Measurements from ENCODE around the gene CACNA1D. TPM values are rescaled to one million over a fixed set of nuclear protein-coding genes. Genes with fewer than 3 reads are reported as not detected.

The CACNA1D gene
- total RNA-seq, 2 donors from 2014 or later = 9.9 to 20.4 TPM

DNA sequence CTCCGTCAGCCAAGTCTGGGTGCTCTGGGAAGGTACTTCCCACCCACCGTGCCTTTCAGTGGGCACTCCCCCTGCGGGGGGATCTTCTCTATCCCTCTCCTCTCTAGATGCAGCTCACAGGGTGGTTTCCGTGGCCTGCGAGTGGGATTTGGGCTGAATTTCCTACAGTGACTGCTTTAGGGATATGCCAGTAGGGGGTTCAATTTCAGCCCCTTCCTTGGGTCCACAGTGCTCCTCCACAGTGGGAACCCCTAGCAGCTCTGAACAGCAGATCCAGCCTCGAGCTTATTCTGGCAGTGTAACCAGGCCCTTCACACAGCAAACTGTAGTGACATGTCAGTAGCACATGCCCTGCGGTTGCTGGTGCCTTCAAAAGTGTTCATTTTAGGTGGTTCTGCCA lies 196.1 kb downstream of the CACNA1D start:
- TF ChIP-seq, protein P1, sequence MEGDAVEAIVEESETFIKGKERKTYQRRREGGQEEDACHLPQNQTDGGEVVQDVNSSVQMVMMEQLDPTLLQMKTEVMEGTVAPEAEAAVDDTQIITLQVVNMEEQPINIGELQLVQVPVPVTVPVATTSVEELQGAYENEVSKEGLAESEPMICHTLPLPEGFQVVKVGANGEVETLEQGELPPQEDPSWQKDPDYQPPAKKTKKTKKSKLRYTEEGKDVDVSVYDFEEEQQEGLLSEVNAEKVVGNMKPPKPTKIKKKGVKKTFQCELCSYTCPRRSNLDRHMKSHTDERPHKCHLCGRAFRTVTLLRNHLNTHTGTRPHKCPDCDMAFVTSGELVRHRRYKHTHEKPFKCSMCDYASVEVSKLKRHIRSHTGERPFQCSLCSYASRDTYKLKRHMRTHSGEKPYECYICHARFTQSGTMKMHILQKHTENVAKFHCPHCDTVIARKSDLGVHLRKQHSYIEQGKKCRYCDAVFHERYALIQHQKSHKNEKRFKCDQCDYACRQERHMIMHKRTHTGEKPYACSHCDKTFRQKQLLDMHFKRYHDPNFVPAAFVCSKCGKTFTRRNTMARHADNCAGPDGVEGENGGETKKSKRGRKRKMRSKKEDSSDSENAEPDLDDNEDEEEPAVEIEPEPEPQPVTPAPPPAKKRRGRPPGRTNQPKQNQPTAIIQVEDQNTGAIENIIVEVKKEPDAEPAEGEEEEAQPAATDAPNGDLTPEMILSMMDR (IDR thresholded peaks at IDR 0.05) = no peak
- TF ChIP-seq POLR2A (IDR thresholded peaks at IDR 0.05) = no peak
- intact Hi-C loops (cut with DNase I) = no loop called here
- 78 to 85% methylated on average over 7 of the region's 7 CpGs for WGBS, 2 donors
- Histone ChIP-seq H3K4me1 (no peaks in the 10 kb centered on the region), H3K36me3 (replicated peaks in 1 of 2; ENCODE audit: insufficient read depth in 1 of 2, low read depth in 2 of 2) (no peaks in the 10 kb centered on the region), H3K4me3 (no peak overlapping the region), H3K27me3 (no peaks in the 10 kb centered on the region), H3K9me3 (no peaks in the 10 kb centered on the region), H3K27ac (no peak overlapping the region)
- no peak for DNase-seq
- ATAC-seq = no peak

DNA sequence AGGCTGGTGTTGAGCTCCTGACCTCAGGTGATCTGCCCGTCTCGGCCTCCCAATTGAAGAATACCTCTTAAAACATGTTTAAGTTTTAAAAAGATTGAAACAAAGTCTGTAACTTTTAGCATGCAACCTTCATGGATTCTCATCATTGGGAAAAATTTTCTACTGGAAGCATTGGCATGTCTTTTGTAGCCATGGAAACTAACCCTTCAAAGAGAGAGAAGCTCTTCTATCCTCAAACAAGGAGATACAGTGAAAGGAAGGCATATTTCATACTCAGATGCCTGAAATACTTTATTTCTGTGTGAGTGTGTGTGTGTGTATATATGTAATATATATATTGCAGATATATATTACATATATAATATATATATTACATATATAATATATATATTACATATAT lies 196.9 kb downstream of the CACNA1D start:
- intact Hi-C loops (cut with DNase I) = no loop called here
- Histone ChIP-seq H3K36me3 (replicated peaks in 1 of 2; ENCODE audit: insufficient read depth in 1 of 2, low read depth in 2 of 2) (no peaks in the 10 kb centered on the region), H3K4me1 (no peaks in the 10 kb centered on the region), H3K4me3 (no peak overlapping the region), H3K9me3 (no peaks in the 10 kb centered on the region), H3K27ac (no peak overlapping the region), H3K27me3 (no peaks in the 10 kb centered on the region)
- no peak for TF ChIP-seq POLR2A (IDR thresholded peaks at IDR 0.05)
- TF ChIP-seq, protein P1 (IDR thresholded peaks at IDR 0.05) = no peak
- WGBS, 2 donors = 93 to 100% methylated on average over 2 of the region's 2 CpGs
- ATAC-seq (no peak), DNase-seq (no peak)

DNA sequence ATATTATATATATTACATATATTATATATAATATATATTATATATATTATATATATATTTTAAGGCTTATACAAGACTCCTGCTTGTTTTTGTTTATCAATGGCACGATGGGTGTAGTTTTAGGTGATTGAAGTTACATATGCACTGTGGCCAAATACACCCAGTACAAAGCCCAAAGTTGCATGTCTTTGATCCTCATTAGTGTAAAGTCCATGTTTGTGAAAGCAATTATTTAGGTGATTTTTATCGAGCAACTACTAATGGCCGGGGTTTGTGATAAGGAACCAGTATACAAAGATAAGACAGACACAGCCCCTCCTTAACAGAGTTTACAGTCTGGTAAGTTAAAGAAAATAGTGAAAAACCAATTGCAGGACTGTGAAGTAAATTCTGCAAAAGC lies 197.5 kb downstream of the CACNA1D start:
- no peaks in the 10 kb centered on the region for H3K27me3 ChIP-seq
- no peak for ATAC-seq
- WGBS, 2 donors = 24 to 40% methylated on average over 3 of the region's 3 CpGs
- H3K9me3 ChIP-seq = no peaks in the 10 kb centered on the region
- no peaks in the 10 kb centered on the region for H3K36me3 ChIP-seq (replicated peaks in 1 of 2; ENCODE audit: insufficient read depth in 1 of 2, low read depth in 2 of 2)
- H3K4me1 ChIP-seq = no peaks in the 10 kb centered on the region
- no peak overlapping the region for H3K27ac ChIP-seq
- H3K4me3 ChIP-seq = no peak overlapping the region
- intact Hi-C loops (cut with DNase I) = no loop called here
- no peak for DNase-seq
- no peak for TF ChIP-seq POLR2A (IDR thresholded peaks at IDR 0.05)
- TF ChIP-seq, protein P1 (IDR thresholded peaks at IDR 0.05) = no peak

DNA sequence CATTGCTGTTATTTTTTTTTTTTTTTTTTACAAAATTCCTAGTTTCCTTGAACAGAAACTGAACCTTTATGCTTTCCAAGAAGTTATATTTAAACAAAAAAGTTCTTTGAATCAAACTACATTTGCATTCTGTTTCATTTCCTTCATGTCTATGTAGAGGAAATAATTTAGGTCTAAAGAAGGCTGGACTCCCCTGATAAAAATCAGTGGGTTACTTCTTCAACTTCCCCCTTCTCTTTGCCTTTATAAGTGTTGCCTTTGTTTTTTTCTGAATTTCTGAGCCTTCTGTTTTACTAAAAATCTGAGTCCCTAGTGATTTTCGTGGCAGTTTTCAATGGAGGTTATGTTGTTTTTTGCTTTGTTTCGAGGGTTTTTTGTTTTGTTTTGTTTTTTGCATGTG lies 199.0 kb downstream of the CACNA1D start:
- Histone ChIP-seq H3K4me1 (no peaks in the 10 kb centered on the region), H3K36me3 (replicated peaks in 1 of 2; ENCODE audit: insufficient read depth in 1 of 2, low read depth in 2 of 2) (no peaks in the 10 kb centered on the region), H3K9me3 (no peaks in the 10 kb centered on the region), H3K27ac (no peak overlapping the region), H3K4me3 (no peak overlapping the region), H3K27me3 (no peaks in the 10 kb centered on the region)
- ATAC-seq = no peak
- WGBS, 2 donors = 47 to 70% methylated on average over 2 of the region's 2 CpGs
- intact Hi-C loops (cut with DNase I) = no loop called here
- TF ChIP-seq, protein P1 (IDR thresholded peaks at IDR 0.05) = no peak
- no peak for TF ChIP-seq POLR2A (IDR thresholded peaks at IDR 0.05)
- no peak for DNase-seq

DNA sequence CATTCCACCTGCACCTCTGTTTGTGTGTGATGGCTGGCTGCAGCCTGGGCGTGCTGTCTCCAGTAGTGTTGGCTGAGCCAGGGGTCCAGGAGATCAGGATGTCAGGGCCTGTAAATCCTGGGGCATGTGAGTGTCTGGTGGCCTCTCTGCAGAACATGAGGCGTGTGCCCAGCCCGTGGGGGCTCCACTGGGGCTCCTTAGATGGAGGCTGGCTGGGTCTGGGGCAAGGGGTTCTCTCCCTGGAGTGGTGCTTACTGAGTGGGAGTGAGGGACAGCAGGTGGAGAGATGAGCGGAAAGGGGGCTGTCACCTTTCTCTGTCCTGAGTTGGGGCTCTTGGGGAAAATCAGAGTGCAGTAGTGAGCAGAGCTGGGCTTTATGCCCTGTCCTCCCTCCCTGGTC lies 199.6 kb downstream of the CACNA1D start:
- TF ChIP-seq, protein P1 (IDR thresholded peaks at IDR 0.05) = no peak
- TF ChIP-seq POLR2A (IDR thresholded peaks at IDR 0.05) = no peak
- 72 to 73% methylated on average over 3 to 4 of the region's 4 CpGs for WGBS, 2 donors
- DNase-seq = no peak

More for the DNA sequence above, 199.6 kb downstream of the CACNA1D start:
- no peaks in the 10 kb centered on the region for H3K36me3 ChIP-seq (replicated peaks in 1 of 2; ENCODE audit: insufficient read depth in 1 of 2, low read depth in 2 of 2)
- no peak overlapping the region for H3K4me3 ChIP-seq
- no peak overlapping the region for H3K27ac ChIP-seq
- no peak for ATAC-seq
- no peaks in the 10 kb centered on the region for H3K4me1 ChIP-seq
- no peaks in the 10 kb centered on the region for H3K9me3 ChIP-seq
- intact Hi-C loops (cut with DNase I) = no loop called here
- H3K27me3 ChIP-seq = no peaks in the 10 kb centered on the region

Data from body of pancreas (tissue), 4 donors.